K562 (cell line): ENCODE results near the gene TNFSF13B. TPM values are rescaled to one million over a fixed set of nuclear protein-coding genes. Genes with fewer than 3 reads are reported as not detected.

Experiments
- ATAC-seq: fragments of 200-7000 bp; cut with Tn5 transposase; 3 replicates; pipeline ENCODE4 v1.9.1; 2020; ENCODE audit warnings: moderate library complexity
- BruUV-seq: library from RNA; stranded (reverse); fragments of 400-500 nt; replicated peaks from 2 replicates; lab custom pipeline; 2021; lab: Mats Ljungman, UMichigan
- CTCF ChIA-PET: fragments of 300-600 bp; formaldehyde crosslinking; extraction: SDS; loops from one replicate; lab custom pipeline; 2021; ENCODE audit warnings: low intra/inter-chr PET ratio; lab: Yijun Ruan, JAX
- POLR2A ChIA-PET: fragments of 300-600, 350-650 bp; sonication (Branson Sonifier 250); formaldehyde crosslinking; extraction: SDS; loops from one replicate; lab custom pipeline; 2021; ENCODE audit warnings: antibody characterized with exemption, inconsistent platforms; lab: Yijun Ruan, JAX
- DNase-seq, 4 experiments: peaks; one replicate each; pipeline versions ENCODE4 v3.0.0 to v3.0.0-alpha.2; 2011 to 2018; ENCODE audit warnings: low spot score in 3 of 4, mixed read lengths in 3 of 4; ENCODE audit errors: extremely low read depth in 1 of 4
- FAIRE-seq: peaks from 2 replicates; lab custom pipeline; 2011; peaks lifted over from hg19 to GRCh38; lab: Jason Lieb, UNC
- H2AFZ ChIP-seq: 2 replicates; pipeline ENCODE4 v1.6.0; 2011; ENCODE audit warnings: low read depth, low read length, control low read depth, inconsistent platforms
- H3K27ac ChIP-seq: fragments of 200-600 bp; 3 replicates; pipeline ENCODE4 v1.8.0; 2011; ENCODE audit warnings: low read depth, mild to moderate bottlenecking, control low read depth, inconsistent platforms, low read length, moderate library complexity, mixed read lengths; ENCODE audit errors: extremely low read depth
- H3K27me3 ChIP-seq, 2 experiments: fragments of 300-600 bp in 1 of 2; 2 replicates in 1 of 2; 3 replicates in 1 of 2; pipeline versions ENCODE4 v1.6.0 to v1.8.0; 2011; ENCODE audit warnings: inconsistent platforms in 2 of 2, low read length in 2 of 2, mild to moderate bottlenecking in 1 of 2, mixed read lengths in 1 of 2, moderate library complexity in 1 of 2; ENCODE audit not compliant: control insufficient read depth in 2 of 2, insufficient read depth in 2 of 2
- H3K36me3 ChIP-seq: fragments of 300-600 bp; 3 replicates; pipeline ENCODE4 v1.8.0; 2011; ENCODE audit warnings: mild to moderate bottlenecking, low read length, inconsistent platforms; ENCODE audit not compliant: control insufficient read depth, insufficient read depth
- H3K4me1 ChIP-seq, 2 experiments: fragments of 200-600 bp in 1 of 2; replicated peaks in 1 of 2; 2 replicates in 1 of 2; 3 replicates in 1 of 2; pipeline versions ENCODE4 v1.5.1 to v1.8.0; 2011; ENCODE audit warnings: inconsistent platforms in 2 of 2, low read length in 2 of 2, mild to moderate bottlenecking in 1 of 2, mixed read lengths in 1 of 2, moderate library complexity in 1 of 2; ENCODE audit not compliant: control insufficient read depth in 2 of 2, insufficient read depth in 2 of 2
- H3K4me2 ChIP-seq: 2 replicates; pipeline ENCODE4 v1.6.1; 2011; ENCODE audit warnings: low read length, control low read depth, inconsistent platforms, mixed read lengths; ENCODE audit not compliant: insufficient read depth
- H3K4me3 ChIP-seq: fragments of 200-600 bp; sonication (generic), shearing (Covaris generic); 2 replicates; pipeline ENCODE4 v1.5.1; 2016; ENCODE audit warnings: control low read depth, inconsistent platforms
- H3K79me2 ChIP-seq: fragments of 200-600 bp; 3 replicates; pipeline ENCODE4 v1.8.0; 2011; ENCODE audit warnings: low read length, inconsistent platforms; ENCODE audit not compliant: control insufficient read depth, insufficient read depth
- H3K9ac ChIP-seq, 2 experiments: 2 replicates each; pipeline versions ENCODE4 v1.6.0 to v1.6.1; 2011; ENCODE audit warnings: low read depth in 2 of 2, low read length in 2 of 2, control low read depth in 1 of 2, inconsistent platforms in 1 of 2, mild to moderate bottlenecking in 1 of 2, mixed read lengths in 1 of 2; ENCODE audit not compliant: insufficient read depth in 1 of 2
- H3K9me1 ChIP-seq: one replicate; pipeline ENCODE4 v1.6.0; 2011; ENCODE audit warnings: inconsistent platforms, mild to moderate bottlenecking, low read length, moderate library complexity; ENCODE audit not compliant: control insufficient read depth, insufficient read depth
- H3K9me3 ChIP-seq: replicated peaks from 2 replicates; pipeline ENCODE4 v1.5.1; 2011; ENCODE audit warnings: low read depth, low read length, inconsistent platforms; ENCODE audit not compliant: control insufficient read depth, insufficient read depth
- H4K20me1 ChIP-seq: replicated peaks from 2 replicates; pipeline ENCODE4 v1.6.1; 2011; ENCODE audit warnings: low read length, inconsistent platforms, mixed read lengths; ENCODE audit not compliant: control insufficient read depth, insufficient read depth
- ARID1B ChIP-seq: fragments of 450-650 bp; IDR thresholded peaks from 2 replicates; pipeline ENCODE4 v1.6.1; 2016; ENCODE audit warnings: antibody characterized with exemption, mild to moderate bottlenecking, inconsistent platforms
- C11orf30 ChIP-seq: fragments of 450-650 bp; IDR thresholded peaks from 2 replicates; pipeline ENCODE4 v1.6.1; 2016; ENCODE audit warnings: low read depth, mild to moderate bottlenecking
- FOSL1 ChIP-seq: fragments of 200-800 bp; sonication (Bioruptor generic); conservative IDR thresholded peaks from 2 replicates; pipeline ENCODE4 v1.6.1; 2016; ENCODE audit warnings: missing genetic modification characterization, missing compliant biosample characterization
- FOXA3 ChIP-seq, 2 experiments: fragments of 450-650 bp in 1 of 2; sonication (generic) in 1 of 2; formaldehyde crosslinking; IDR thresholded peaks in 1 of 2; conservative IDR thresholded peaks in 1 of 2; 2 replicates each; pipeline versions ENCODE4 v1.4.0 to v1.8.0; 2020 to 2022; ENCODE audit warnings: mild to moderate bottlenecking in 2 of 2, missing genetic modification reagents in 1 of 2
- GTF2A2 ChIP-seq: IDR thresholded peaks from 2 replicates; pipeline ENCODE4 v1.6.1; 2016; ENCODE audit warnings: mild to moderate bottlenecking, missing genetic modification characterization, missing compliant biosample characterization
- JUND ChIP-seq, 2 experiments: IDR thresholded peaks; 2 replicates in 1 of 2; 3 replicates in 1 of 2; pipeline ENCODE4 v1.6.1; 2011; ENCODE audit warnings: borderline replicate concordance in 2 of 2, low read depth in 2 of 2, low read length in 2 of 2, improper control_type of control experiment in 1 of 2, missing biosample characterization in 1 of 2, missing genetic modification characterization in 1 of 2, missing genetic modification reagents in 1 of 2
- NFE2 ChIP-seq: IDR thresholded peaks from 2 replicates; pipeline ENCODE4 v1.6.1; 2014; ENCODE audit warnings: antibody characterized with exemption, low read depth
- NFE2L1 ChIP-seq: fragments of 450-650 bp; IDR thresholded peaks from 2 replicates; pipeline ENCODE4 v1.6.1; 2016; ENCODE audit warnings: missing genetic modification characterization, low read depth, mild to moderate bottlenecking, missing compliant biosample characterization, moderate library complexity, borderline replicate concordance
- SMARCE1 ChIP-seq: fragments of 450-650 bp; IDR thresholded peaks from 2 replicates; pipeline ENCODE4 v1.7.1; 2016; ENCODE audit warnings: mild to moderate bottlenecking
- ZNF316 ChIP-seq: fragments of 450-650 bp; IDR thresholded peaks from 2 replicates; pipeline ENCODE4 v1.6.1; 2016
- in situ Hi-C: fragments of 300-500 bp; cut with MboI; formaldehyde crosslinking; loops from 4 replicates; pipeline ENCODE4 v1.15.0; 2018; ENCODE audit warnings: inconsistent platforms, mixed read lengths
- intact Hi-C: fragments of 100-400 bp; cut with micrococcal nuclease; formaldehyde crosslinking; loops from 2 replicates; pipeline ENCODE4 v1.14.2; 2022
- polyA plus RNA-seq, 8 experiments: library from polyadenylated mRNA; depleted of rRNA in 4 of 8; stranded (reverse) in 5 of 8; unstranded in 3 of 8; fragments of >200 nt; fragmentation: Nextera tagmentation in 2 of 8; fragmentation: Illumina TruSeq in 1 of 8; extraction: Ambion mirVana in 2 of 8; extraction: Trizol in 1 of 8; gene quantifications; 2 replicates each; pipeline versions ENCODE4 v1.2.1 to v1.2.3, GENCODE V29; 2011 to 2014; ENCODE audit warnings: inconsistent platforms in 1 of 8, missing spikeins in 1 of 8
- total RNA-seq, 7 experiments: library from RNA; depleted of rRNA in 6 of 7; stranded (reverse); fragments of >200 nt in 6 of 7; fragmentation: Illumina TruSeq in 2 of 7; extraction: Trizol in 2 of 7; gene quantifications; 2 replicates each; pipeline versions ENCODE4 v1.2.1 to v1.2.3, GENCODE V29; 2011 to 2021; ENCODE audit warnings: low replicate concordance in 1 of 7
- TF ChIP-seq, protein P1 (sequence below): fragments of 250-450 bp; sonication (Bioruptor Pico); IDR thresholded peaks from 2 replicates; pipeline ENCODE4 v1.9.0; 2021; ENCODE audit warnings: mild to moderate bottlenecking, inconsistent platforms

TNFSF13B gene
- total and polyA plus RNA-seq, 9 of the 15 experiments (the other 6 are each of a cell fraction or from before 2014, with no cell fraction given) = 1.1 to 2.1 (median 1.5) TPM

DNA sequence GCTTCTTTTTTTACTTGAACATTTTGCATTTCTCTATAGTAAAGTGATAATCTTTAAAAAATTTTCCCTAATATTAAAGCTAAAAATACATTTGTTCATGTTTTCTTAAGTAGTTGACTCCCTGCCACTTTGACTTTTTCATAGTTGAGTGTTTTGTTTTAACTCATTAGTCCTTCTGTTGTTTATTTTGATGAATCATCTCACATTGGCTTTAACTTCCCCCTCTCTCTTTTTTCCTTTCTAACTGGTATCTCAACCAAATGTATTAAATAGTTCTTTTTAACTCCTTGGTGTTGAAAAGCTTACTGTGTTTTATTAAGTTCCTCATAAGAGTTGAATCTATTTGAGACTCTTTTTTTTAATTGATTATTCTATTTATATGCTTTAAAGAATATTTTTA, 2.8 kb downstream of the TNFSF13B start:
- Histone ChIP-seq H2AFZ (no peak overlapping the region), H3K9me1 (no peaks in the 10 kb centered on the region), H3K9me3 (no peaks in the 10 kb centered on the region), H4K20me1 (no peaks in the 10 kb centered on the region), H3K27me3 (no peaks in the 10 kb centered on the region), H3K4me2 (no peak overlapping the region), H3K9ac (no peak overlapping the region), H3K4me3 (no peak overlapping the region), H3K27ac (no peak overlapping the region), H3K36me3 (no peaks in the 10 kb centered on the region), H3K79me2 (no peaks in the 10 kb centered on the region), H3K4me1 (peaks cover 2 to 7% of the 10 kb centered on the region in 2 experiments; a peak in 4 of 5 replicates)
- ATAC-seq = no peak
- no peak for DNase-seq
- intact Hi-C loops = no loop called here
- FAIRE-seq = no peak
- in situ Hi-C loops = no loop called here
- CTCF ChIA-PET = no interaction called here
- peak; percentile 19; the same call in 1 of the 2 replicates for TF ChIP-seq JUND (IDR thresholded peaks at IDR 0.05; ENCODE audit: borderline replicate concordance, low read depth, low read length)
- peak; percentile 24; the same call in 1 of the 3 replicates for TF ChIP-seq JUND (tag; IDR thresholded peaks at IDR 0.05; ENCODE audit: borderline replicate concordance, low read depth, low read length)
- peak in 1 of 2 experiments; percentile 47; a peak in 1 of 4 replicates for TF ChIP-seq FOXA3 (CRISPR knock-in tag; conservative IDR thresholded peaks at IDR 0.05 in 1 of 2, IDR thresholded peaks at IDR 0.05 in 1 of 2)
- TF ChIP-seq C11orf30 = peak; percentile 34
- TF ChIP-seq GTF2A2 (tag) = no peak
- peak; percentile 49 for TF ChIP-seq NFE2
- peak; percentile 51; the same call in 1 of the 2 replicates for TF ChIP-seq SMARCE1
- TF ChIP-seq, protein P1, sequence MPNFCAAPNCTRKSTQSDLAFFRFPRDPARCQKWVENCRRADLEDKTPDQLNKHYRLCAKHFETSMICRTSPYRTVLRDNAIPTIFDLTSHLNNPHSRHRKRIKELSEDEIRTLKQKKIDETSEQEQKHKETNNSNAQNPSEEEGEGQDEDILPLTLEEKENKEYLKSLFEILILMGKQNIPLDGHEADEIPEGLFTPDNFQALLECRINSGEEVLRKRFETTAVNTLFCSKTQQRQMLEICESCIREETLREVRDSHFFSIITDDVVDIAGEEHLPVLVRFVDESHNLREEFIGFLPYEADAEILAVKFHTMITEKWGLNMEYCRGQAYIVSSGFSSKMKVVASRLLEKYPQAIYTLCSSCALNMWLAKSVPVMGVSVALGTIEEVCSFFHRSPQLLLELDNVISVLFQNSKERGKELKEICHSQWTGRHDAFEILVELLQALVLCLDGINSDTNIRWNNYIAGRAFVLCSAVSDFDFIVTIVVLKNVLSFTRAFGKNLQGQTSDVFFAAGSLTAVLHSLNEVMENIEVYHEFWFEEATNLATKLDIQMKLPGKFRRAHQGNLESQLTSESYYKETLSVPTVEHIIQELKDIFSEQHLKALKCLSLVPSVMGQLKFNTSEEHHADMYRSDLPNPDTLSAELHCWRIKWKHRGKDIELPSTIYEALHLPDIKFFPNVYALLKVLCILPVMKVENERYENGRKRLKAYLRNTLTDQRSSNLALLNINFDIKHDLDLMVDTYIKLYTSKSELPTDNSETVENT (CRISPR knock-in tag) = no peak
- no peak for TF ChIP-seq NFE2L1
- TF ChIP-seq ARID1B = peak; percentile 55
- peak; percentile 44; the same call in 1 of the 2 replicates for TF ChIP-seq FOSL1 (tag)
- peak; percentile 13; the same call in 1 of the 2 replicates for TF ChIP-seq ZNF316
- POLR2A ChIA-PET = no interaction called here
- BruUV-seq = no TSS peak
